A673 (cell line): ENCODE measurements around the gene PRKD1. TPM values are rescaled to one million over a fixed set of nuclear protein-coding genes. Genes with fewer than 3 reads are reported as not detected.

Experiments
- BruUV-seq: library from RNA; stranded (reverse); fragments of 400-500 nt; replicated peaks from 2 replicates; lab custom pipeline; 2021; lab: Mats Ljungman, UMichigan
- CTCF ChIA-PET: fragments of 300-600 bp; sonication (Branson Sonifier 250); formaldehyde crosslinking; loops from one replicate; lab custom pipeline; 2022; ENCODE audit warnings: antibody characterized with exemption; lab: Charles Lee
- POLR2A ChIA-PET: fragments of 300-600 bp; sonication (Branson Sonifier 250); formaldehyde crosslinking; loops from one replicate; lab custom pipeline; 2022; ENCODE audit warnings: antibody characterized with exemption; ENCODE audit not compliant: low non-redundant PET; lab: Charles Lee
- DNase-seq: peaks from one replicate; pipeline ENCODE4 v3.0.0-alpha.2; 2015; ENCODE audit warnings: low spot score
- H3K27ac ChIP-seq: fragments of 200-600 bp; sonication (generic); 2 replicates; pipeline ENCODE4 v1.5.1; 2016; ENCODE audit warnings: mixed run types, low read depth, mild to moderate bottlenecking, mixed read lengths, antibody characterized with exemption, low read length; ENCODE audit not compliant: poor library complexity, severe bottlenecking
- H3K27me3 ChIP-seq: fragments of 200-600 bp; sonication (generic); replicated peaks from 2 replicates; pipeline ENCODE4 v1.6.1; 2017; ENCODE audit warnings: mixed run types, low read depth, mild to moderate bottlenecking, mixed read lengths, antibody characterized with exemption, low read length; ENCODE audit not compliant: insufficient read depth, poor library complexity
- H3K36me3 ChIP-seq: fragments of 200-600 bp; sonication (generic); 2 replicates; pipeline ENCODE4 v1.6.1; 2016; ENCODE audit warnings: mixed run types, mild to moderate bottlenecking, mixed read lengths, antibody characterized with exemption, low read length; ENCODE audit not compliant: insufficient read depth, poor library complexity, severe bottlenecking
- H3K4me1 ChIP-seq: fragments of 200-600 bp; sonication (generic); 2 replicates; pipeline ENCODE4 v1.6.1; 2017; ENCODE audit warnings: mixed run types, mild to moderate bottlenecking, mixed read lengths, antibody characterized with exemption, low read length; ENCODE audit not compliant: insufficient read depth, poor library complexity, severe bottlenecking
- H3K4me3 ChIP-seq: fragments of 200-600 bp; sonication (generic); 2 replicates; pipeline ENCODE4 v1.5.1; 2016; ENCODE audit warnings: low read depth, mixed run types, mild to moderate bottlenecking, mixed read lengths, low read length; ENCODE audit not compliant: poor library complexity, severe bottlenecking
- H3K9me3 ChIP-seq: fragments of 200-600 bp; sonication (generic); 2 replicates; pipeline ENCODE4 v1.6.1; 2016; ENCODE audit warnings: mixed run types, low read depth, mild to moderate bottlenecking, mixed read lengths, antibody characterized with exemption, low read length; ENCODE audit not compliant: poor library complexity, severe bottlenecking
- CTCF ChIP-seq: fragments of 300-800, 200-600 bp; sonication (generic); conservative IDR thresholded peaks from 2 replicates; pipeline ENCODE4 v1.5.1; 2017; ENCODE audit warnings: low read depth, mild to moderate bottlenecking, antibody characterized with exemption, low read length, moderate library complexity, mixed read lengths
- EZH2 ChIP-seq: fragments of 200-600 bp; sonication (generic); IDR thresholded peaks from 2 replicates; pipeline ENCODE4 v1.6.1; 2017; ENCODE audit warnings: borderline replicate concordance, low read depth, mild to moderate bottlenecking, mixed read lengths, antibody characterized with exemption, low read length; ENCODE audit not compliant: poor library complexity, severe bottlenecking
- intact Hi-C: fragments of 100-400 bp; cut with micrococcal nuclease; formaldehyde crosslinking; loops from one replicate; pipeline ENCODE4 v1.10.0; 2022; ENCODE audit not compliant: unreplicated experiment
- total RNA-seq: library from RNA; stranded (reverse); gene quantifications from 2 replicates; pipeline ENCODE4 v1.2.3, GENCODE V29; 2021

PRKD1 gene
- total RNA-seq, 1 experiment from 2014 or later: 45.7 TPM

DNA sequence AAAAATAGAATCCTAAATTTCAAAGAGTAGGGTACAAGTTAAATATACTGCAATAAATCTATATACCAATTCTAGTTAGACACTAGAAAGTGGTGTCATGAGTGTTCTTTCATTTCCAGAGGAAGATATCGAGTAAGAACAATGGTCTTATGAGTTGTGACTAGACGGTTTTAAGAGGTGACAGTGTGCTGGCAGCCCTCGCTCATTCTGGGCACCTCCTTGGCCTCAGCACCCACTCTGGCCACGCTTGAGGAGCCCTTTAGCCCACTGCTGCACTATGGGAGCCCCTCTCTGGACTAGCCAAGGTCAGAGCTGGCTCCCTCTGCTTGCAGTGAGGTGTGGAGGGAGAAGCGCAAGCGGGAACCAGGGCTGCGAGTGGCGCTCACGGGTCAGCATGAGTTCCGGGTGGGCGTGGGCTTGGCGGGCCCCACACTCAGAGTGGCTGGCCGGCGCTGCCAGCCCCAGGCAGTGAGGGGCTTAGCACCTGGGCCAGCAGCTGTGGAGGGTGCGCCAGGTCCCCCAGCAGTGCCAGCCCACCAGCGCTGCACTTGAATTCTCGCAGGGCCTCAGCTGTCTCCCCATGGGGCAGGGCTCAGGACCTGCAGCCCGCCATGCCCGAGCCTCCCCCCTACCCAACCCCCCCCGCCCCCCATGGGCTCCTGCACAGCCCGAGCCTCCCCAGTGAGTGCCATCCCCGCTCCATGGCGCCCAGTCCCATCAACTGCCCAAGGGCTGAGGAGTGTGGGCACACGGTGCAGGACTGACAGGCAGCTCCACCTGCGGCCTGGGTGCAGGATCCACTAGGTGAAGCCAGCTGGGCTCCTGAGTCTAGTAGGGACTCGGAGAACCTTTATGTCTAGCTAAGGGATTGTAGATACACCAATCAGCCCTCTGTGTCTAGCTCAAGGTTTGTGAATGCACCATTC is 18.7 kb downstream of the PRKD1 start:
- no TSS peak for BruUV-seq
- Histone ChIP-seq H3K4me1 (peaks cover 22% of the 10 kb centered on the region), H3K4me3 (no peak overlapping the region), H3K9me3 (no peaks in the 10 kb centered on the region), H3K27ac (no peak overlapping the region), H3K36me3 (no peaks in the 10 kb centered on the region), H3K27me3 (no peaks in the 10 kb centered on the region)
- POLR2A ChIA-PET: no interaction called here
- DNase-seq: no peak
- intact Hi-C loops: no loop called here
- CTCF ChIA-PET: interaction anchor here (0.6 kb wide), 1 partner anchor 122 kb away, joined by 7 read pairs; no protein-coding TSS in a partner anchor
- TF ChIP-seq CTCF (no peak), EZH2 (no peak)

- no peak for DNase-seq
- H3K9me3 ChIP-seq: no peaks in the 10 kb centered on the region
- ChIA-PET CTCF (no interaction called here), POLR2A (interaction anchor here (0.6 kb wide), 1 partner anchor 96 kb away, joined by 7 read pairs; no protein-coding TSS in a partner anchor)
- BruUV-seq: no TSS peak
- no peak overlapping the region for H3K4me3 ChIP-seq
- no peak overlapping the region for H3K27ac ChIP-seq
- no peaks in the 10 kb centered on the region for H3K27me3 ChIP-seq
- H3K4me1 ChIP-seq: peaks cover 12% of the 10 kb centered on the region
- TF ChIP-seq CTCF: no peak
- no peak for TF ChIP-seq EZH2
- no peaks in the 10 kb centered on the region for H3K36me3 ChIP-seq
- intact Hi-C loops: no loop called here
Observed at GRCh38 chr14:29906256-29906870, 21.3 kb downstream of the PRKD1 start.

DNA sequence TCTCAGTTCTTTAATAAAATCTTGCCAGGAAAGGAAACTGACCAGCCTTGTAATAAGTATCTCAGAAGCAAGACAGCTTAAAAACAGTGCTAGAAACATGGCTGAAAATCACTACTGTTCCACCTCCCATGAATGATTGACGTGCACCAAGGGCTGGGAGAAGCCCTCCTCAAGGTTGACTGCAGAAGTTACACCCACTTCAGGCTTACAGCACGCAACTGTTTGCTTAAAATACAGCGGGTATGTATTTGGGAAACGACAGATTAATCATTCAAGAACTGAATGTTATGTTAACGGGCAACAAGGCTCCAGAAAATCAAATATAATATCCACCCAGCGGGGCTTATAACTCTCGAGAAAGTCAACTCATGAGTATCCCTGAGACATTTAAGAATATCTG is 22.1 kb downstream of the PRKD1 start:
- TF ChIP-seq EZH2 (no peak), CTCF (no peak)
- Histone ChIP-seq H3K4me3 (no peak overlapping the region), H3K27me3 (no peaks in the 10 kb centered on the region), H3K9me3 (peaks cover 6% of the 10 kb centered on the region), H3K36me3 (no peaks in the 10 kb centered on the region), H3K27ac (no peak overlapping the region), H3K4me1 (peaks cover 11% of the 10 kb centered on the region)
- DNase-seq: no peak
- BruUV-seq: no TSS peak
- CTCF ChIA-PET: no interaction called here
- POLR2A ChIA-PET: no interaction called here
- intact Hi-C loops: no loop called here
